GM06990 (cell line): ENCODE data around the gene CYP1A2.
A peak's percentile ranks its signal among the peaks of the same experiment; 100 is the strongest.

Experiments used
- DNase-seq: peaks from one replicate; pipeline ENCODE4 v3.0.0-alpha.2; 2011; ENCODE audit not compliant: insufficient read length; ENCODE audit errors: extremely low read depth
- H3K27me3 ChIP-seq: replicated peaks from 2 replicates; pipeline ENCODE4 v1.6.0; 2011; ENCODE audit warnings: low read length; ENCODE audit not compliant: control insufficient read depth, insufficient read depth
- H3K36me3 ChIP-seq: 2 replicates; pipeline ENCODE4 v1.5.1; 2011; ENCODE audit warnings: low read length; ENCODE audit not compliant: control insufficient read depth, insufficient read depth
- H3K4me3 ChIP-seq: replicated peaks from 2 replicates; pipeline ENCODE4 v1.5.1; 2011; ENCODE audit warnings: low read depth, mild to moderate bottlenecking, control low read depth, low read length
- CTCF ChIP-seq: IDR thresholded peaks from 2 replicates; pipeline ENCODE4 v1.5.1; 2011; ENCODE audit warnings: low read length, control low read depth, mild to moderate bottlenecking, inconsistent platforms; ENCODE audit not compliant: insufficient read depth, poor library complexity, severe bottlenecking

The CYP1A2 gene

GRCh38 chr15:74775132-74775562 is 26.5 kb downstream of the CYP1A2 start:
- TF ChIP-seq CTCF: no peak
- DNase-seq: no peak
- Histone ChIP-seq H3K4me3 (no peak overlapping the region), H3K36me3 (no peaks in the 10 kb centered on the region), H3K27me3 (no peaks in the 10 kb centered on the region)

GRCh38 chr15:74775894-74776293 is 27.2 kb downstream of the CYP1A2 start:
- no peak overlapping the region for H3K4me3 ChIP-seq
- H3K36me3 ChIP-seq: no peaks in the 10 kb centered on the region
- no peak for DNase-seq
- no peak for TF ChIP-seq CTCF
- H3K27me3 ChIP-seq: no peaks in the 10 kb centered on the region

- peak; percentile 82 for DNase-seq
- H3K4me3 ChIP-seq: peak overlapping the region; percentile 0; the same call in 1 of the 2 replicates
- no peaks in the 10 kb centered on the region for H3K27me3 ChIP-seq
- no peaks in the 10 kb centered on the region for H3K36me3 ChIP-seq
- TF ChIP-seq CTCF: no peak
These were observed 28.4 kb downstream of the CYP1A2 start for GRCh38 chr15:74776821-74777768.

- no peak for DNase-seq
- no peak overlapping the region for H3K4me3 ChIP-seq
- H3K27me3 ChIP-seq: no peaks in the 10 kb centered on the region
- no peak for TF ChIP-seq CTCF
- H3K36me3 ChIP-seq: no peaks in the 10 kb centered on the region
These were observed 29.3 kb downstream of the CYP1A2 start for GRCh38 chr15:74777769-74778598.

- no peak for TF ChIP-seq CTCF
- Histone ChIP-seq H3K27me3 (no peaks in the 10 kb centered on the region), H3K36me3 (no peaks in the 10 kb centered on the region), H3K4me3 (no peak overlapping the region)
- DNase-seq: no peak
These were observed 29.9 kb downstream of the CYP1A2 start for GRCh38 chr15:74778599-74778970.
